ENCODE data around the gene GNG7. TPM values are rescaled to one million over a fixed set of nuclear protein-coding genes. Genes with fewer than 3 reads are reported as not detected.
"Not testable (repeated sequence)": the region's sequence is repeated elsewhere in the genome, so short reads cannot be mapped to it uniquely, and the experiment has no call there.

GNG7 gene
- total RNA-seq, 1 experiment from 2014 or later: 7.7 TPM

DNA sequence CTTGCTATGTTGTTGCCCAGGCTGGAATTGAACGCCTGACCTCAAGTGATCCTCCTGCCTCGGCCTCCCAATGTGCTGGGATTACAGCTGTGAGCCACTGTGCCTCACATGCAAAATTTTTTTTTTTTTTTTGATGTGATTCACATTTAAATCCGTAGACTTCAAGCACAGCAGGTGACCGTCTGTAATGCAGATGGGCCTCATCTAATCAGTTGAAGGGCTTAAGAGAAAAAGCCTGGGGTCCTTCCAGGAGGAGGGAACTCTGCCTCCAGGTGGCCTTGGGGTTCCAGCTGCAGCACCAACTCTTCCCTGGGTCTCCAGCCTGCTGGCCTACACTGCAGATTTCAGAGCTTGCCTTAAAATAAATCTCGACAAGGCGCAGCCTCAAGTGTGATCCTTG, 183.0 kb downstream of the GNG7 start:
- H4K20me1 ChIP-seq (ENCODE audit: control insufficient read depth, insufficient read depth, insufficient read length): peaks cover 3% of the 10 kb centered on the region
- no peak overlapping the region for H2BK12ac ChIP-seq (ENCODE audit: insufficient read length, low read depth, low read length)
- no peak overlapping the region for H2BK15ac ChIP-seq (ENCODE audit: low read depth, low read length)
- no peak for DNase-seq
- no peak overlapping the region for H3K18ac ChIP-seq (ENCODE audit: insufficient read length, low read depth, low read length)
- H3K4me2 ChIP-seq (ENCODE audit: insufficient read depth, insufficient read length, low read length): no peak overlapping the region
- no peak overlapping the region for H2BK120ac ChIP-seq (ENCODE audit: low read depth, low read length, poor library complexity, severe bottlenecking)
- no peak overlapping the region for H4K8ac ChIP-seq (replicated peaks; ENCODE audit: insufficient read length, low read depth, low read length)
- no CpG with 5 or more reads among the region's 6 CpGs for WGBS (ENCODE audit: extremely low coverage, insufficient read length, low lambda C conversion rate)
- no peak overlapping the region for H2BK20ac ChIP-seq (ENCODE audit: low read depth, low read length, poor library complexity, severe bottlenecking)
- no peak overlapping the region for H2AK5ac ChIP-seq (ENCODE audit: insufficient read length, low read length)
- no peak overlapping the region for H3K14ac ChIP-seq (ENCODE audit: insufficient read depth, low read length)
- H3T11ph ChIP-seq (ENCODE audit: low read length): no peak overlapping the region
- Mint-ChIP-seq H3K27me3 (ENCODE audit: low read depth) (no peaks in the 10 kb centered on the region), H3K4me3 (no peak overlapping the region), H3K4me1 (peaks cover 0 to 15% of the 10 kb centered on the region in 2 experiments; a peak in 3 of 4 replicates), H3K27ac (no peak overlapping the region), H3K36me3 (ENCODE audit: insufficient read depth in 1 of 3, low read depth in 3 of 3) (peaks cover 0 to 4% (median 0%) of the 10 kb centered on the region in 3 experiments; a peak in 1 of 7 replicates), H3K9me3 (no peaks in the 10 kb centered on the region; a peak in 1 of 5 replicates)
- H3K27ac ChIP-seq (ENCODE audit: insufficient read length, low read depth, low read length): no peak overlapping the region
- H4K91ac ChIP-seq (ENCODE audit: insufficient read length, low read depth, low read length): no peak overlapping the region
- peaks cover under 1% of the 10 kb centered on the region; the same call in 1 of the 2 replicates for H3K4me1 ChIP-seq (ENCODE audit: insufficient read depth, low read length)
- H3K23me2 ChIP-seq (ENCODE audit: insufficient read length, low read depth, low read length, poor library complexity, severe bottlenecking): no peaks in the 10 kb centered on the region
- H3K9me3 ChIP-seq (ENCODE audit: control insufficient read depth, low read depth, low read length): no peaks in the 10 kb centered on the region
- no peak overlapping the region for H3K9ac ChIP-seq (ENCODE audit: extremely low read depth, insufficient read length, low read length)
- H3K27me3 ChIP-seq (ENCODE audit: insufficient read depth, low read length): no peaks in the 10 kb centered on the region
- H4K5ac ChIP-seq (ENCODE audit: insufficient read length, low read depth, low read length): no peak overlapping the region
- no peak overlapping the region for H3K56ac ChIP-seq (ENCODE audit: insufficient read length, low read depth, low read length)
- H3K79me2 ChIP-seq (ENCODE audit: insufficient read depth, low read length): no peaks in the 10 kb centered on the region
- no peak overlapping the region for H3K23ac ChIP-seq (ENCODE audit: insufficient read length, low read depth, low read length)
- no peak overlapping the region for H2AFZ ChIP-seq (ENCODE audit: low read length)
- TF ChIP-seq, protein P1, sequence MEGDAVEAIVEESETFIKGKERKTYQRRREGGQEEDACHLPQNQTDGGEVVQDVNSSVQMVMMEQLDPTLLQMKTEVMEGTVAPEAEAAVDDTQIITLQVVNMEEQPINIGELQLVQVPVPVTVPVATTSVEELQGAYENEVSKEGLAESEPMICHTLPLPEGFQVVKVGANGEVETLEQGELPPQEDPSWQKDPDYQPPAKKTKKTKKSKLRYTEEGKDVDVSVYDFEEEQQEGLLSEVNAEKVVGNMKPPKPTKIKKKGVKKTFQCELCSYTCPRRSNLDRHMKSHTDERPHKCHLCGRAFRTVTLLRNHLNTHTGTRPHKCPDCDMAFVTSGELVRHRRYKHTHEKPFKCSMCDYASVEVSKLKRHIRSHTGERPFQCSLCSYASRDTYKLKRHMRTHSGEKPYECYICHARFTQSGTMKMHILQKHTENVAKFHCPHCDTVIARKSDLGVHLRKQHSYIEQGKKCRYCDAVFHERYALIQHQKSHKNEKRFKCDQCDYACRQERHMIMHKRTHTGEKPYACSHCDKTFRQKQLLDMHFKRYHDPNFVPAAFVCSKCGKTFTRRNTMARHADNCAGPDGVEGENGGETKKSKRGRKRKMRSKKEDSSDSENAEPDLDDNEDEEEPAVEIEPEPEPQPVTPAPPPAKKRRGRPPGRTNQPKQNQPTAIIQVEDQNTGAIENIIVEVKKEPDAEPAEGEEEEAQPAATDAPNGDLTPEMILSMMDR (conservative IDR thresholded peaks at IDR 0.05): no peak
- H3K79me1 ChIP-seq (ENCODE audit: insufficient read depth, low read depth, low read length, poor library complexity, severe bottlenecking): no peaks in the 10 kb centered on the region
- H2BK5ac ChIP-seq (ENCODE audit: insufficient read length, low read length): no peak overlapping the region
- no peak overlapping the region for H3K4ac ChIP-seq (ENCODE audit: low read depth, low read length)

DNA sequence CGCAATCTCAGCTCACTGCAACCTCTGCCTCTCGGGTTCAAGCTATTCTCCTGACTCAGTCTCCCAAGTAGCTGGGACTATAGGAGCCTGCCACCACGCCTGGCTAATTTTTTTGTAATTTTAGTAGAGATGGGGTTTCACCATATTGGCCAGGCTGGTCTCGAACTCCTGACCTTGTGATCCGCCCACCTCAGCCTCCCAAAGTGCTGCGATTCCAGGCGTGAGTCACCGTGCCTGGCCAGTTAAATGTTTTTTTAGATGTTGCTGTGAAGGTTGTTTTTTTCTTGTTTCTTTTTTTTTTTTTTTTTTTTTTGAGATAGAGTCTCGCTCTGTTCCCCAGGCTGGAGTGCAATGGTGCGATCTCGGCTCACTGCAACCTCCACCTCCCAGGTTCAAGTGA, 183.6 kb downstream of the GNG7 start:
- H3K23me2 ChIP-seq (ENCODE audit: insufficient read length, low read depth, low read length, poor library complexity, severe bottlenecking); H3K9me3 Mint-ChIP-seq; H3K9me3 ChIP-seq (ENCODE audit: control insufficient read depth, low read depth, low read length); H3K23ac ChIP-seq (ENCODE audit: insufficient read length, low read depth, low read length); H3K4me2 ChIP-seq (ENCODE audit: insufficient read depth, insufficient read length, low read length); H4K8ac ChIP-seq (replicated peaks; ENCODE audit: insufficient read length, low read depth, low read length); H3T11ph ChIP-seq (ENCODE audit: low read length); H3K4ac ChIP-seq (ENCODE audit: low read depth, low read length); H4K91ac ChIP-seq (ENCODE audit: insufficient read length, low read depth, low read length); H4K5ac ChIP-seq (ENCODE audit: insufficient read length, low read depth, low read length); H3K4me1 ChIP-seq (ENCODE audit: insufficient read depth, low read length); H2BK15ac ChIP-seq (ENCODE audit: low read depth, low read length); H2BK20ac ChIP-seq (ENCODE audit: low read depth, low read length, poor library complexity, severe bottlenecking); H2BK120ac ChIP-seq (ENCODE audit: low read depth, low read length, poor library complexity, severe bottlenecking); H3K9ac ChIP-seq (ENCODE audit: extremely low read depth, insufficient read length, low read length); H2AK5ac ChIP-seq (ENCODE audit: insufficient read length, low read length); H4K20me1 ChIP-seq (ENCODE audit: control insufficient read depth, insufficient read depth, insufficient read length); H3K14ac ChIP-seq (ENCODE audit: insufficient read depth, low read length); H2AFZ ChIP-seq (ENCODE audit: low read length); H3K56ac ChIP-seq (ENCODE audit: insufficient read length, low read depth, low read length); H3K4me3 Mint-ChIP-seq; H3K36me3 Mint-ChIP-seq (ENCODE audit: insufficient read depth in 1 of 3, low read depth in 3 of 3); DNase-seq; H3K18ac ChIP-seq (ENCODE audit: insufficient read length, low read depth, low read length); H3K27ac Mint-ChIP-seq; H3K79me1 ChIP-seq (ENCODE audit: insufficient read depth, low read depth, low read length, poor library complexity, severe bottlenecking); H2BK12ac ChIP-seq (ENCODE audit: insufficient read length, low read depth, low read length); H3K27ac ChIP-seq (ENCODE audit: insufficient read length, low read depth, low read length); H3K27me3 Mint-ChIP-seq (ENCODE audit: low read depth); H3K27me3 ChIP-seq (ENCODE audit: insufficient read depth, low read length); H3K79me2 ChIP-seq (ENCODE audit: insufficient read depth, low read length); H2BK5ac ChIP-seq (ENCODE audit: insufficient read length, low read length): not testable (repeated sequence)
- WGBS (ENCODE audit: extremely low coverage, insufficient read length, low lambda C conversion rate): no CpG with 5 or more reads among the region's 11 CpGs
- peaks cover 0 to 10% of the 10 kb centered on the region in 2 experiments; a peak in 3 of 4 replicates for H3K4me1 Mint-ChIP-seq
